Nephron progenitor cell (in vitro differentiated cells): ENCODE measurements around the gene GREB1.

Experiments used
- DNase-seq: peaks from one replicate; pipeline ENCODE4 v3.0.0; 2021
- H3K27ac Mint-ChIP-seq: 2 replicates; pipeline ENCODE4 v1.8.0; 2021; ENCODE audit warnings: mild to moderate bottlenecking, moderate library complexity, mixed read lengths
- H3K27me3 Mint-ChIP-seq: 2 replicates; pipeline ENCODE4 v1.8.0; 2021; ENCODE audit warnings: mild to moderate bottlenecking, low read depth, mixed read lengths; ENCODE audit not compliant: poor library complexity
- H3K36me3 Mint-ChIP-seq: 2 replicates; pipeline ENCODE4 v1.8.0; 2021; ENCODE audit warnings: low read depth, mixed read lengths
- H3K4me1 Mint-ChIP-seq: 2 replicates; pipeline ENCODE4 v1.8.0; 2021; ENCODE audit warnings: mixed read lengths
- H3K4me3 Mint-ChIP-seq: 2 replicates; pipeline ENCODE4 v1.8.0; 2021; ENCODE audit warnings: mild to moderate bottlenecking, moderate library complexity, mixed read lengths
- H3K9me3 Mint-ChIP-seq: 2 replicates; pipeline ENCODE4 v1.8.0; 2021; ENCODE audit warnings: mild to moderate bottlenecking, moderate library complexity, mixed read lengths
- CTCF ChIP-seq: fragments of 200-600 bp; sonication (generic); IDR thresholded peaks from 2 replicates; pipeline ENCODE4 v1.5.0; 2021; ENCODE audit warnings: antibody characterized with exemption

Gene GREB1

GRCh38 chr2:11637546-11637945 lies 103.7 kb downstream of the GREB1 start:
- DNase-seq = no peak
- no peak for TF ChIP-seq CTCF
- no peaks in the 10 kb centered on the region for H3K9me3 Mint-ChIP-seq
- H3K36me3 Mint-ChIP-seq = peaks cover 54% of the 10 kb centered on the region
- no peak overlapping the region for H3K27ac Mint-ChIP-seq
- H3K4me3 Mint-ChIP-seq = no peak overlapping the region
- no peaks in the 10 kb centered on the region for H3K27me3 Mint-ChIP-seq
- H3K4me1 Mint-ChIP-seq = no peaks in the 10 kb centered on the region

- Mint-ChIP-seq H3K36me3 (peaks cover 60% of the 10 kb centered on the region), H3K4me1 (no peaks in the 10 kb centered on the region), H3K4me3 (no peak overlapping the region), H3K27ac (no peak overlapping the region), H3K27me3 (peaks cover 4% of the 10 kb centered on the region), H3K9me3 (no peaks in the 10 kb centered on the region)
- DNase-seq = no peak
- no peak for TF ChIP-seq CTCF
Measured at GRCh38 chr2:11639503-11639902, 105.7 kb downstream of the GREB1 start.

DNA sequence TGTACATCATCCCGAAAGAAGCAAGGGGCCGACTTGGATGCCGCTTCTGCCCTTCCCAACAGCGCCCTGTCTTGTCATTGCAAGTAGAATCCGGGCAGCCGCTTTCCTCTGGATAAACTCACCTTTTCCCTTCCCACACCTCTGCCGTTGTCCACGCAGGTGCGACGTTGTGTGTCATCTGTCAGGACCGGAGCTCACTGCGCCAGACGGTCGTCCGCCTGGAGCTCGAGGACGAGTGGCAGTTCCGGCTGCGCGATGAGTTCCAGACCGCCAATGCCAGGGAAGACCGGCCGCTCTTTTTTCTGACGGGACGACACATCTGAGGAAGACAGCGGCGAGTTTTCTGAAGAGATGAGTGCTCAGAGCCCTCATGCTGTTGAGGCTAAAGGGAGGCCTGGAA lies 106.3 kb downstream of the GREB1 start:
- H3K36me3 Mint-ChIP-seq = peaks cover 62% of the 10 kb centered on the region
- H3K27ac Mint-ChIP-seq = no peak overlapping the region
- H3K4me1 Mint-ChIP-seq = no peaks in the 10 kb centered on the region
- no peaks in the 10 kb centered on the region for H3K9me3 Mint-ChIP-seq
- H3K27me3 Mint-ChIP-seq = peaks cover 4% of the 10 kb centered on the region
- TF ChIP-seq CTCF = no peak
- H3K4me3 Mint-ChIP-seq = no peak overlapping the region
- DNase-seq = no peak

DNA sequence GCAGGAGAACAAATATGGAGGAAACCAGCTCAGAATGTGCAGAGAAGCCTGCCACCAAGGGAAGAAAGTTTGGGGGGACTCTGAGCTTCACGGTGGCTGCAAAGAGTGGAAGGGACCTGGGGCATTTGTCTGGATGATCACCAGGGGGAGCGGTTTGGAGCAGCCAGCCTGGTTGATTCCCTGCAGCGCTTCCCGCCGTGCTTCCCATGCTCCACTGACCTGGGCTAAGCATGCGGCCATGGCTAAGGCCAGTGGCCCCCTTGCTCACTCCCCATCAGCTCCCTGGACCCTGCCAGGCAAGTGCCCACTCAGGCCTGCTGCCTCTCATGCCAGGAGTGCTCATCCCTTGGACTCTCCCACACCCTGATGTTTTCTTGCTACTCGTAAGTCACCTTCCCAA lies 109.1 kb downstream of the GREB1 start:
- H3K9me3 Mint-ChIP-seq = no peaks in the 10 kb centered on the region
- no peak overlapping the region for H3K27ac Mint-ChIP-seq
- no peak overlapping the region for H3K4me3 Mint-ChIP-seq
- no peaks in the 10 kb centered on the region for H3K4me1 Mint-ChIP-seq
- peaks cover 67% of the 10 kb centered on the region for H3K36me3 Mint-ChIP-seq
- no peak for TF ChIP-seq CTCF
- DNase-seq = no peak
- peaks cover 4% of the 10 kb centered on the region for H3K27me3 Mint-ChIP-seq

- Mint-ChIP-seq H3K27ac (no peak overlapping the region), H3K36me3 (peaks cover 58% of the 10 kb centered on the region), H3K4me3 (no peak overlapping the region), H3K27me3 (peaks cover 4% of the 10 kb centered on the region), H3K9me3 (no peaks in the 10 kb centered on the region), H3K4me1 (no peaks in the 10 kb centered on the region)
- TF ChIP-seq CTCF = no peak
- DNase-seq = no peak
Measured at GRCh38 chr2:11644293-11644692, 110.4 kb downstream of the GREB1 start.

GRCh38 chr2:11646530-11646929 lies 112.7 kb downstream of the GREB1 start:
- no peak for TF ChIP-seq CTCF
- no peaks in the 10 kb centered on the region for H3K9me3 Mint-ChIP-seq
- no peaks in the 10 kb centered on the region for H3K4me1 Mint-ChIP-seq
- H3K27ac Mint-ChIP-seq = no peak overlapping the region
- H3K36me3 Mint-ChIP-seq = peaks cover 37% of the 10 kb centered on the region
- peaks cover 4% of the 10 kb centered on the region for H3K27me3 Mint-ChIP-seq
- no peak for DNase-seq
- H3K4me3 Mint-ChIP-seq = no peak overlapping the region
